HCT116 (cell line): ENCODE data around the gene CRYGA. TPM values are rescaled to one million over a fixed set of nuclear protein-coding genes. Genes with fewer than 3 reads are reported as not detected.

Source experiments
- ATAC-seq: fragments of 200-7000 bp; cut with Tn5 transposase; 2 replicates; pipeline ENCODE4 v1.9.1; 2020; ENCODE audit warnings: mild to moderate bottlenecking, moderate library complexity
- BruUV-seq: library from RNA; stranded (reverse); fragments of 400-500 nt; replicated peaks from 2 replicates; lab custom pipeline; 2021; lab: Mats Ljungman, UMichigan
- CTCF ChIA-PET: fragments of 300-600 bp; sonication (Branson Sonifier 250); formaldehyde crosslinking; loops from one replicate; lab custom pipeline; 2021; ENCODE audit warnings: antibody characterized with exemption; lab: Charles Lee
- POLR2A ChIA-PET: fragments of 300-600, 350-600 bp; sonication (Branson Sonifier 250); formaldehyde crosslinking; loops from one replicate; lab custom pipeline; 2021; ENCODE audit warnings: antibody characterized with exemption; lab: Charles Lee
- RAD21 ChIA-PET, 2 experiments: fragments of 300-600 bp; sonication (Branson Sonifier 250); formaldehyde crosslinking; loops; one replicate each; lab custom pipeline; 2023; ENCODE audit warnings: low total read pairs in 2 of 2; ENCODE audit not compliant: uncharacterized antibody in 2 of 2, unreplicated experiment in 2 of 2, low non-redundant PET in 1 of 2; lab: Charles Lee
- DNase-seq: peaks from one replicate; pipeline ENCODE4 v3.0.0-alpha.2; 2010; ENCODE audit warnings: low read depth, low spot score
- H2AFZ ChIP-seq: fragments of 200-600 bp; shearing (Covaris generic), sonication (generic); 2 replicates; pipeline ENCODE4 v1.6.1; 2017; ENCODE audit warnings: low read depth, mixed run types, mixed read lengths, antibody characterized with exemption, low read length; ENCODE audit not compliant: poor library complexity, severe bottlenecking
- H3K27ac ChIP-seq: 2 replicates; pipeline ENCODE4 v1.5.1; 2012; ENCODE audit warnings: low read depth, low read length
- H3K27me3 ChIP-seq: fragments of 200-600 bp; sonication (generic); 2 replicates; pipeline ENCODE4 v1.6.1; 2016; ENCODE audit warnings: mixed run types, low read length, mixed read lengths; ENCODE audit not compliant: insufficient read depth
- H3K36me3 ChIP-seq, 2 experiments: fragments of 200-500 bp in 1 of 2; fragments of 200-600 bp in 1 of 2; sonication (Bioruptor generic) in 1 of 2; sonication (generic) in 1 of 2; 2 replicates each; pipeline versions ENCODE4 v1.5.1 to v1.6.1; 2014 to 2016; ENCODE audit warnings: low read length in 2 of 2, inconsistent platforms in 1 of 2, mixed read lengths in 1 of 2, mixed run types in 1 of 2; ENCODE audit not compliant: insufficient read depth in 2 of 2, control insufficient read depth in 1 of 2
- H3K4me1 ChIP-seq, 2 experiments: fragments of 200-600 bp in 1 of 2; sonication (generic) in 1 of 2; 2 replicates each; pipeline versions ENCODE4 v1.5.1 to v1.6.1; 2012 to 2017; ENCODE audit warnings: low read length in 2 of 2, inconsistent platforms in 1 of 2, mild to moderate bottlenecking in 1 of 2, mixed read lengths in 1 of 2, mixed run types in 1 of 2, moderate library complexity in 1 of 2; ENCODE audit not compliant: insufficient read depth in 2 of 2, control insufficient read depth in 1 of 2
- H3K4me2 ChIP-seq: fragments of 200-600 bp; sonication (generic); 2 replicates; pipeline ENCODE4 v1.6.1; 2017; ENCODE audit warnings: mixed run types, low read length, mixed read lengths
- H3K4me3 ChIP-seq, 2 experiments: fragments of 200-600 bp in 1 of 2; sonication (generic) in 1 of 2; replicated peaks in 1 of 2; 2 replicates each; pipeline ENCODE4 v1.5.1; 2011 to 2016; ENCODE audit warnings: low read length in 2 of 2, control low read depth in 1 of 2, low read depth in 1 of 2, mild to moderate bottlenecking in 1 of 2, mixed read lengths in 1 of 2, mixed run types in 1 of 2
- H3K79me2 ChIP-seq: fragments of 200-600 bp; sonication (generic); 2 replicates; pipeline ENCODE4 v1.6.1; 2017; ENCODE audit warnings: mild to moderate bottlenecking, mixed run types, low read length, moderate library complexity, mixed read lengths; ENCODE audit not compliant: insufficient read depth
- H3K9ac ChIP-seq: fragments of 200-600 bp; sonication (generic); 2 replicates; pipeline ENCODE4 v1.6.1; 2016; ENCODE audit warnings: low read length, mixed read lengths
- H3K9me2 ChIP-seq: fragments of 200-600 bp; sonication (generic), shearing (Covaris generic); 2 replicates; pipeline ENCODE4 v1.6.1; 2017; ENCODE audit warnings: mixed run types, mild to moderate bottlenecking, moderate library complexity; ENCODE audit not compliant: insufficient read depth
- H3K9me3 ChIP-seq, 2 experiments: fragments of 200-500 bp in 1 of 2; fragments of 200-600 bp in 1 of 2; sonication (Bioruptor generic) in 1 of 2; sonication (generic) in 1 of 2; 2 replicates each; pipeline ENCODE4 v1.6.1; 2014 to 2017; ENCODE audit warnings: low read length in 2 of 2, mixed read lengths in 2 of 2, inconsistent platforms in 1 of 2, low read depth in 1 of 2, mild to moderate bottlenecking in 1 of 2, mixed run types in 1 of 2, moderate library complexity in 1 of 2; ENCODE audit not compliant: control insufficient read depth in 1 of 2, insufficient read depth in 1 of 2
- H4K20me1 ChIP-seq: fragments of 200-600 bp; sonication (generic), shearing (Covaris generic); 2 replicates; pipeline ENCODE4 v1.6.1; 2017; ENCODE audit warnings: mixed run types, mild to moderate bottlenecking, moderate library complexity; ENCODE audit not compliant: insufficient read depth
- ATF3 ChIP-seq: IDR thresholded peaks from 2 replicates; pipeline ENCODE4 v1.6.1; 2012
- CBX3 ChIP-seq: IDR thresholded peaks from 2 replicates; pipeline ENCODE4 v1.6.1; 2012; ENCODE audit warnings: low read depth
- CEBPB ChIP-seq: IDR thresholded peaks from 2 replicates; pipeline ENCODE4 v1.6.1; 2012; ENCODE audit warnings: low read depth
- CTCF ChIP-seq, 3 experiments: fragments of 200-600 bp in 1 of 3; sonication (generic) in 1 of 3; IDR thresholded peaks in 2 of 3; conservative IDR thresholded peaks in 1 of 3; 2 replicates each; pipeline ENCODE4 v1.5.1; 2012 to 2017; ENCODE audit warnings: low read depth in 2 of 3, low read length in 2 of 3, antibody characterized with exemption in 1 of 3, borderline replicate concordance in 1 of 3, control low read depth in 1 of 3, mild to moderate bottlenecking in 1 of 3, mixed read lengths in 1 of 3, mixed run types in 1 of 3, moderate library complexity in 1 of 3; ENCODE audit not compliant: insufficient read depth in 1 of 3
- EZH2 ChIP-seq: fragments of 200-600 bp; sonication (generic); IDR thresholded peaks from 2 replicates; pipeline ENCODE4 v1.6.1; 2017; ENCODE audit warnings: antibody characterized with exemption, mixed run types
- EZH2phosphoT487 ChIP-seq: fragments of 200-600 bp; IDR thresholded peaks from 2 replicates; pipeline ENCODE4 v1.6.1; 2018; ENCODE audit warnings: antibody characterized with exemption, borderline replicate concordance
- FOSL1 ChIP-seq: IDR thresholded peaks from 2 replicates; pipeline ENCODE4 v1.6.1; 2012; ENCODE audit warnings: low read depth
- JUND ChIP-seq: IDR thresholded peaks from 2 replicates; pipeline ENCODE4 v1.6.1; 2012
- MAX ChIP-seq: IDR thresholded peaks from 2 replicates; pipeline ENCODE4 v1.6.1; 2012
- POLR2A ChIP-seq: IDR thresholded peaks from 2 replicates; pipeline ENCODE4 v1.7.0; 2011; ENCODE audit warnings: borderline replicate concordance; ENCODE audit not compliant: insufficient read depth, insufficient read length; ENCODE audit errors: extremely low read depth
- POLR2AphosphoS5 ChIP-seq: IDR thresholded peaks from 2 replicates; pipeline ENCODE4 v1.6.1; 2011; ENCODE audit warnings: mild to moderate bottlenecking, low read depth, low read length, moderate library complexity
- RAD21 ChIP-seq: IDR thresholded peaks from 2 replicates; pipeline ENCODE4 v1.6.1; 2012; ENCODE audit warnings: low read depth, mild to moderate bottlenecking
- REST ChIP-seq: IDR thresholded peaks from 2 replicates; pipeline ENCODE4 v1.6.1; 2012; ENCODE audit warnings: low read depth
- SIN3A ChIP-seq: IDR thresholded peaks from 2 replicates; pipeline ENCODE4 v1.6.1; 2012; ENCODE audit warnings: low read depth
- SP1 ChIP-seq: IDR thresholded peaks from 2 replicates; pipeline ENCODE4 v1.6.1; 2012; ENCODE audit warnings: low read depth
- TCF7L2 ChIP-seq: IDR thresholded peaks from 2 replicates; pipeline ENCODE4 v1.7.0; 2011; ENCODE audit warnings: borderline replicate concordance, inconsistent platforms; ENCODE audit not compliant: insufficient read depth, insufficient read length; ENCODE audit errors: extremely low read depth
- ZBTB33 ChIP-seq: IDR thresholded peaks from 2 replicates; pipeline ENCODE4 v1.6.1; 2011; ENCODE audit warnings: mild to moderate bottlenecking, low read length, moderate library complexity; ENCODE audit not compliant: insufficient replicate concordance; ENCODE audit errors: extremely low read depth
- ZFX ChIP-seq: fragments of 450-650 bp; IDR thresholded peaks from 2 replicates; pipeline ENCODE4 v1.6.1; 2017
- ZNF274 ChIP-seq: fragments of 200-500 bp; sonication (Bioruptor generic); IDR thresholded peaks from 2 replicates; pipeline ENCODE4 v1.6.1; 2014; ENCODE audit warnings: mild to moderate bottlenecking, low read depth, low read length, inconsistent platforms
- intact Hi-C: fragments of 100-400 bp; cut with micrococcal nuclease; formaldehyde crosslinking; loops from 2 replicates; pipeline ENCODE4 v1.10.0; 2022
- total RNA-seq: library from RNA; stranded (reverse); gene quantifications from one replicate; pipeline ENCODE4 v1.2.1, GENCODE V29; 2021; ENCODE audit not compliant: unreplicated experiment

Gene CRYGA
- total RNA-seq, 1 experiment from 2014 or later = not detected

GRCh38 chr2:208135794-208136715 is 27.3 kb downstream of the CRYGA start:
- H2AFZ ChIP-seq = no peak overlapping the region
- POLR2A ChIA-PET = no interaction called here
- H3K9me3 ChIP-seq = no peaks in the 10 kb centered on the region
- no peak overlapping the region for H3K9ac ChIP-seq
- ATAC-seq = no peak
- no peaks in the 10 kb centered on the region for H3K27me3 ChIP-seq
- DNase-seq = no peak
- H3K4me3 ChIP-seq = no peak overlapping the region
- no peaks in the 10 kb centered on the region for H3K36me3 ChIP-seq
- BruUV-seq = no TSS peak
- H3K9me2 ChIP-seq = no peaks in the 10 kb centered on the region
- intact Hi-C loops = no loop called here
- H3K27ac ChIP-seq = no peak overlapping the region
- no peaks in the 10 kb centered on the region for H3K79me2 ChIP-seq
- RAD21 ChIA-PET = no interaction called here
- no peaks in the 10 kb centered on the region for H3K4me1 ChIP-seq
- CTCF ChIA-PET = no interaction called here
- no peaks in the 10 kb centered on the region for H4K20me1 ChIP-seq
- no peak overlapping the region for H3K4me2 ChIP-seq
- TF ChIP-seq MAX (no peak), POLR2AphosphoS5 (no peak), JUND (no peak), CTCF (IDR thresholded peaks at IDR 0.05 in 2 of 3, conservative IDR thresholded peaks at IDR 0.05 in 1 of 3; ENCODE audit: borderline replicate concordance in 1 of 3, insufficient read depth in 1 of 3, low read depth in 2 of 3, low read length in 2 of 3) (no peak), SP1 (no peak), ATF3 (no peak), FOSL1 (no peak), ZBTB33 (no peak), RAD21 (no peak), ZFX (no peak), SIN3A (no peak), ZNF274 (no peak), EZH2phosphoT487 (no peak), REST (no peak), EZH2 (no peak), TCF7L2 (no peak), POLR2A (no peak), CBX3 (no peak), CEBPB (no peak)
